Activated CD4-positive, CD25-positive, alpha-beta regulatory T cell (primary cell): ENCODE results near the gene PTPRA.
"Not testable (repeated sequence)": the region's sequence is repeated elsewhere in the genome, so short reads cannot be mapped to it uniquely, and the experiment has no call there.

Experiments
- DNase-seq, 4 experiments: peaks; one replicate each; lab custom pipeline; 2025; lab: John Stamatoyannopoulos, UW

Gene PTPRA

GRCh38 chr20:3000852-3001523 is 127.7 kb downstream of the PTPRA start:
- DNase-seq, result no peak

- no peak for DNase-seq
Observed at GRCh38 chr20:3003416-3003815, 130.1 kb downstream of the PTPRA start.

GRCh38 chr20:3010985-3011723 is 137.9 kb downstream of the PTPRA start:
- no peak for DNase-seq

DNA sequence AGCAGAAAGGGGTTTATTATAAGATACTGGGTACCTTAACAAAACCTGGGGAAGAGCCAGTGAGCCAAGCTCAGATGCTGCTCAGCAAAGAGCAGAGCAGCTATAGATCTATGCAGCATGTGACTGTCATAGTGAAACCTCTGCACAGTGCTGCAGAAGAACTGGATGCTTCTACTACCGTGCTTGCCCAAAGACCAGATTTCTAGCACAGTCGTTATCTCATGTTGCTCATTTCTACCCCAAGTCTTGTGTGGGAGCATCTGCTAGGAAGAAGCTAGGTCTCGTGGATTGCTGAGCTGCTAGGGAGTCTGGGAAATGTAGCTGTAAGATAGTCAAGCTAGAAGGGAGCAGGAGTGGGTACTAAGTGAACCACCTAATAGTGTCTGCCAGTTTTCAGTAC is 138.5 kb downstream of the PTPRA start:
- DNase-seq, result no peak

- DNase-seq, result no peak
Observed at GRCh38 chr20:3013771-3014170, 140.5 kb downstream of the PTPRA start.

- no peak for DNase-seq
Observed at GRCh38 chr20:3014179-3014578, 140.9 kb downstream of the PTPRA start.

GRCh38 chr20:3014662-3015061 is 141.4 kb downstream of the PTPRA start:
- no peak for DNase-seq

GRCh38 chr20:3015302-3015701 is 142.0 kb downstream of the PTPRA start:
- DNase-seq, result not testable (repeated sequence)

GRCh38 chr20:3021327-3021726 is 148.0 kb downstream of the PTPRA start:
- DNase-seq, result no peak

DNA sequence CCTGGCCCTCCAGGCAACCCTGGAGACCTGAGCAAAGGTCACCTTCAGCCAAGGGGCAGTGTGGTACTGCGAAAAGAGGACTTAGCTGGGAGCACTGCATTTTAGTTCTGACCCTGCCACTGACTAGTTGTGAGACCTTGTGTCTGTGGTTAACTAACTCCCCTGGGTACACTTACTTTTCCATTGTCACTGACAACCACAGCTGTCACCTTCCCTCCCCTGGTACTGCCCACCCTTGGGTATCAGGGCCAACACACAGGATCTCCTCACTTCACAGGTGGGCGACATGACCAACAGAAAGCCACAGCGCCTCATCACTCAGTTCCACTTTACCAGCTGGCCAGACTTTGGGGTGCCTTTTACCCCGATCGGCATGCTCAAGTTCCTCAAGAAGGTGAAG is 148.5 kb downstream of the PTPRA start:
- DNase-seq, result no peak

DNA sequence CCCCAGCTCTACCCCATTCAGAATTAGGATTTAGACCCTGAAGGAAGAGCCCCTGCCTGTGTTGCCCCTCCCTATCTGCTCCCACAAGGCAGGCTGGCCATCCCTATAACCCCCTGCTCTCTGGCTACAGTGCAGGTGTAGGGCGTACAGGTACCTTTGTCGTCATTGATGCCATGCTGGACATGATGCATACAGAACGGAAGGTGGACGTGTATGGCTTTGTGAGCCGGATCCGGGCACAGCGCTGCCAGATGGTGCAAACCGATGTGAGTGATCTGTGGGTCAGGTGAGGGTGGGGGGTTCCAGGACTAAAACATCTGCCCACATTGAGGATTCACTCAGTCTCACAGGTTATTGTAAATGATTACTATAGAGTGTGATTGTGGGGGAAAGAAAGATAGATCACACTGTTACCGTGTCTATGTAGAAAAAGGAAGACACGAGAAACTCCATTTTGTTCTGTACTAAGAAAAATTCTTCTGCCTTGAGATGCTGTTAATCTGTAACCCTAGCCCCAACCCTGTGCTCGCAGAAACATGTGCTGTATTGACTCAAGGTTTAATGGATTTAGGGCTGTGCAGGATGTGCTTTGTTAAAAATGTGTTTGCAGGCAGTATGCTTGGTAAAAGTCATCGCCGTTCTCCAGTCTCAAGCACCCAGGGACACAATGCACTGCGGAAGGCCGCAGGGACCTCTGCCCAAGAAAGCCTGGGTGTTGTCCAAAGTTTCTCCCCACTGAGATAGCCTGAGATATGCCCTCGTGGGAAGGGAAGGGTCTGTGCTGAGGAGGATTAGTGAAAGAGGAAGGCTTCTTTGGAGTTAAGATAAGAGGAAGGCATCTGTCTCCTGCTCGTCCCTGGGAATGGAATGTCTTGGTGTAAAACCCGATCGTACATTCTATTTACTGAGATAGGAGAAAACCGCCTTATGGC is 149.5 kb downstream of the PTPRA start:
- not testable (repeated sequence) for DNase-seq

DNA sequence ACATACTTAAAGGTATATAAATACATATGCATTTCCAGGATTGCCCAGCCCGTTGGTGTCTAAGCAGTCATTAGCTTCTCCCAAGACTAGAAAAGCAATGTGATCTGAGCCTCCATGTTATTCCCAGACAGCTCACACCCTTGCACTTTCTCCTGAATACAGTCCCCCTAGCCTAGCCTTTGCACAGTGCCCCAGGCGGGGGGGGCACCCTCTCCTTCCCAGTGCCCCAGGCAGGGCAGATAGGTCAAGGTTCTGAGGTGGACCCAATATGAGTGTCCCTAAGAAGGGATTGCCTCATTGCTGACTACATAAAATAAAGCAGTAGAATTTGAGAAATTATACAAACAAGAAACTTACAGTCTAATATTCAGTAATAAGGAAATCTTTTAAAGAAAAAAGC is 154.7 kb downstream of the PTPRA start:
- DNase-seq, result no peak

GRCh38 chr20:3031524-3032147 is 158.4 kb downstream of the PTPRA start:
- DNase-seq, result no peak

GRCh38 chr20:3032624-3033023 is 159.3 kb downstream of the PTPRA start:
- DNase-seq, result no peak

- no peak for DNase-seq
Observed at GRCh38 chr20:3037654-3038053, 164.4 kb downstream of the PTPRA start.

- DNase-seq, result no peak
Observed at GRCh38 chr20:3038454-3038853, 165.2 kb downstream of the PTPRA start.

GRCh38 chr20:3039426-3039825 is 166.1 kb downstream of the PTPRA start:
- DNase-seq, result no peak

- no peak for DNase-seq
Observed at GRCh38 chr20:3040086-3040485, 166.8 kb downstream of the PTPRA start.

DNA sequence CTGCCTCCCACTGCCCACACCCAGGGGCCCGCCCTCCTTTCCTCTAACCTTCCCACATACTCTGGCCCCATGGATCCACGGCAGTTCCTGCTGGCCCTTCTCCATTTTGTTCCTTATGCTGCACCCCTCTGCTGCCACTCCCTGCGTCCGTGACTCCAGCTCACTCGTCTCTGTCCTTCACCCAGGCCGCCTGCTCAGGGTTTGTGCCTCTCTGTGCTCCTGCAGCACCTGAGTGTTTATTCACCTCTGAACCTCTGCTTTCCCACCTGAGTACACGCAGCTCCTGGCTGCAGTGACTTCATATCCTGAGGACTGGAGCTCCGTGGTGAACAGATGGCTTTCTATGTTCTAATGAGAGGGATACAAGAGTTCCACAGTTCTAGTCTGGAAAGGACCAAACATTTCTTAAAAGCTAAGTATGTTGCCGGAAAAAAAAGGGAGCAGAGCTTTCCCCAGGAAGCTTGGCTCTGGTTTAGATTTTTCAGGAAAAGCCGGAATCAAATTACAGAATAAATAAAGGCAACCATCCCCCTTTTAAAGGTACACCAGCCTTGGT is 168.7 kb downstream of the PTPRA start:
- DNase-seq, result no peak

GRCh38 chr20:3042625-3043024 is 169.3 kb downstream of the PTPRA start:
- DNase-seq, result no peak

DNA sequence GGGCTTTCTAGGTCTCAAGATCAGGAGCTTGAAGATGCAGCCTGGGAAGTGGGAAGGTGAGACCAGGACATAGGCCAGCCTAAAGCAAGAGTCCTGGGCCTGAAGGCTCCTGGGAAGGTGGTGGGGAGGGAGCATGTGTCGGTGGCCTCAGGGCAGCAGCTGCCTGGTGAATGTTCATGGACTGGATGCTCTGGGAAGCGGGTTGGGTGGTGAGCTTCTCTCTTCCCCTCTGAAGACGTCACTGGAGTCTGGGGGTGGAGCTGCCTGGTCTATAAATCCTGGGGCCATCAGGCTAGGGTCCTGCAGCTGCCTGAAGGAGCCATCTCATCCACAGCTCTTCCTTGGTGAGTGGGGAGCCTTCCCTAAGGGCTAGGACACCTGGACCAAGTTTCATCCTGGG is 170.0 kb downstream of the PTPRA start, which contains the start of gene GNRH2:
GNRH2 (plus strand) TSS at position 301 of the 400 bp plus-strand sequence. CDS start 793 bp downstream, outside the sequence.
- no peak for DNase-seq
